SK-N-SH (cell line): ENCODE measurements around the gene AGAP2. TPM values are rescaled to one million over a fixed set of nuclear protein-coding genes. Genes with fewer than 3 reads are reported as not detected.

ENCODE experiments used
- CTCF ChIA-PET: fragments of 300-600, 350-600 bp; formaldehyde crosslinking; extraction: SDS; loops from one replicate; lab custom pipeline; 2021; lab: Yijun Ruan, JAX
- POLR2A ChIA-PET: fragments of 350-600 bp; sonication (Branson Sonifier 250); formaldehyde crosslinking; extraction: SDS; loops from one replicate; lab custom pipeline; 2020; ENCODE audit warnings: antibody characterized with exemption, inconsistent platforms; lab: Yijun Ruan, JAX
- DNase-seq: peaks from one replicate; pipeline ENCODE4 v3.0.0; 2012
- H2AFZ ChIP-seq: fragments of 200-600 bp; sonication (generic); 2 replicates; pipeline ENCODE4 v1.8.1; 2016; ENCODE audit warnings: antibody characterized with exemption, mild to moderate bottlenecking, low read depth
- H3F3A ChIP-seq: fragments of 200-600 bp; sonication (generic); replicated peaks from 2 replicates; pipeline ENCODE3; 2016; ENCODE audit warnings: antibody characterized with exemption, mild to moderate bottlenecking; ENCODE audit not compliant: insufficient read depth
- H3K27ac ChIP-seq, 2 experiments: fragments of 200-500 bp in 1 of 2; fragments of 200-600 bp in 1 of 2; sonication (Bioruptor generic) in 1 of 2; sonication (generic), shearing (Covaris generic) in 1 of 2; 2 replicates each; pipeline versions ENCODE4 v1.5.1 to v1.6.1; 2014 to 2016; ENCODE audit warnings: low read depth in 2 of 2, inconsistent platforms in 1 of 2, low read length in 1 of 2, mild to moderate bottlenecking in 1 of 2, mixed read lengths in 1 of 2
- H3K27me3 ChIP-seq: fragments of 200-600 bp; sonication (generic), shearing (Covaris generic); 2 replicates; pipeline ENCODE4 v1.6.1; 2016; ENCODE audit warnings: mixed run types; ENCODE audit not compliant: insufficient read depth
- H3K36me3 ChIP-seq, 2 experiments: fragments of 200-500 bp in 1 of 2; fragments of 200-600 bp in 1 of 2; sonication (Bioruptor generic) in 1 of 2; sonication (generic) in 1 of 2; replicated peaks in 1 of 2; 2 replicates each; pipeline versions ENCODE3 to v1.5.1; 2014 to 2016; ENCODE audit warnings: low read length in 1 of 2, mild to moderate bottlenecking in 1 of 2; ENCODE audit not compliant: insufficient read depth in 2 of 2, control insufficient read depth in 1 of 2
- H3K4me1 ChIP-seq, 2 experiments: fragments of 200-500 bp in 1 of 2; fragments of 200-600 bp in 1 of 2; sonication (Bioruptor generic) in 1 of 2; sonication (generic), shearing (Covaris generic) in 1 of 2; 2 replicates each; pipeline versions ENCODE4 v1.5.1 to v1.6.1; 2014 to 2016; ENCODE audit warnings: low read depth in 1 of 2, low read length in 1 of 2, mixed run types in 1 of 2; ENCODE audit not compliant: insufficient read depth in 2 of 2, control insufficient read depth in 1 of 2
- H3K4me2 ChIP-seq: fragments of 200-600 bp; sonication (generic), shearing (Covaris generic); 2 replicates; pipeline ENCODE4 v1.6.1; 2017; ENCODE audit warnings: mixed run types
- H3K4me3 ChIP-seq, 2 experiments: fragments of 200-500 bp in 1 of 2; fragments of 200-600 bp in 1 of 2; sonication (Bioruptor generic) in 1 of 2; sonication (generic), shearing (Covaris generic) in 1 of 2; 2 replicates each; pipeline versions ENCODE4 v1.5.1 to v1.8.1; 2014 to 2016; ENCODE audit warnings: low read depth in 2 of 2, inconsistent platforms in 1 of 2, low read length in 1 of 2, mild to moderate bottlenecking in 1 of 2, mixed read lengths in 1 of 2, moderate library complexity in 1 of 2
- H3K79me2 ChIP-seq: fragments of 200-600 bp; sonication (generic); 2 replicates; pipeline ENCODE4 v1.8.1; 2017; ENCODE audit warnings: mild to moderate bottlenecking; ENCODE audit not compliant: insufficient read depth
- H3K9ac ChIP-seq: fragments of 200-600 bp; sonication (generic); 2 replicates; pipeline ENCODE4 v1.6.1; 2017; ENCODE audit warnings: mixed run types
- H3K9me2 ChIP-seq: fragments of 200-600 bp; sonication (generic); 2 replicates; pipeline ENCODE4 v1.6.1; 2017; ENCODE audit warnings: mixed run types
- H3K9me3 ChIP-seq: fragments of 200-600 bp; sonication (generic); 2 replicates; pipeline ENCODE4 v1.6.1; 2017; ENCODE audit warnings: mixed run types, mild to moderate bottlenecking, moderate library complexity
- H4K20me1 ChIP-seq: fragments of 200-600 bp; sonication (generic); 2 replicates; pipeline ENCODE4 v1.6.1; 2017; ENCODE audit warnings: mild to moderate bottlenecking, mixed run types; ENCODE audit not compliant: insufficient read depth
- CHD2 ChIP-seq: fragments of 150-350 bp; IDR thresholded peaks from 2 replicates; pipeline ENCODE4 v1.6.1; 2018; ENCODE audit warnings: low read length; ENCODE audit not compliant: partially characterized antibody
- ELF1 ChIP-seq: IDR thresholded peaks from 2 replicates; pipeline ENCODE4 v1.4.0; 2012
- EP300 ChIP-seq, 2 experiments: IDR thresholded peaks; 2 replicates each; pipeline versions ENCODE4 v1.4.0 to v1.6.1; 2012; ENCODE audit warnings: borderline replicate concordance in 1 of 2, low read depth in 1 of 2, low read length in 1 of 2
- FOSL2 ChIP-seq: IDR thresholded peaks from 2 replicates; pipeline ENCODE4 v1.4.0; 2012; ENCODE audit warnings: low read depth, mild to moderate bottlenecking, moderate library complexity, borderline replicate concordance
- FOXM1 ChIP-seq: IDR thresholded peaks from 2 replicates; pipeline ENCODE4 v1.4.0; 2012; ENCODE audit warnings: low read depth, mild to moderate bottlenecking
- JUND ChIP-seq: IDR thresholded peaks from 2 replicates; pipeline ENCODE4 v1.4.0; 2012
- MAX ChIP-seq: IDR thresholded peaks from 2 replicates; pipeline ENCODE4 v1.4.0; 2012; ENCODE audit warnings: low read depth
- NRF1 ChIP-seq: IDR thresholded peaks from 2 replicates; pipeline ENCODE4 v1.6.1; 2012; ENCODE audit warnings: low read depth, mild to moderate bottlenecking, low read length
- POLR2AphosphoS5 ChIP-seq: IDR thresholded peaks from 2 replicates; pipeline ENCODE4 v1.6.1; 2012; ENCODE audit warnings: low read depth, low read length
- RAD21 ChIP-seq: IDR thresholded peaks from 2 replicates; pipeline ENCODE4 v1.6.1; 2012; ENCODE audit warnings: mild to moderate bottlenecking, low read length
- RCOR1 ChIP-seq: fragments of 150-350 bp; IDR thresholded peaks from 2 replicates; pipeline ENCODE4 v1.6.1; 2017; ENCODE audit warnings: antibody characterized with exemption, low read length
- REST ChIP-seq: IDR thresholded peaks from 2 replicates; pipeline ENCODE4 v1.6.1; 2012; ENCODE audit warnings: mild to moderate bottlenecking, low read depth, low read length, moderate library complexity
- RFX5 ChIP-seq: IDR thresholded peaks from 2 replicates; pipeline ENCODE4 v1.6.1; 2012; ENCODE audit warnings: mild to moderate bottlenecking, improper control_type of control experiment, low read length
- TEAD4 ChIP-seq: IDR thresholded peaks from 2 replicates; pipeline ENCODE4 v1.4.0; 2012; ENCODE audit warnings: mild to moderate bottlenecking, borderline replicate concordance; ENCODE audit not compliant: insufficient read depth
- USF1 ChIP-seq: IDR thresholded peaks from 2 replicates; pipeline ENCODE4 v1.4.0; 2012; ENCODE audit warnings: low read depth, borderline replicate concordance
- ZBTB33 ChIP-seq: IDR thresholded peaks from 2 replicates; pipeline ENCODE4 v1.4.0; 2012; ENCODE audit warnings: low read depth, borderline replicate concordance
- WGBS: methylation state at CpG from one replicate; pipeline ENCODE4 v1.1.6; 2017; ENCODE audit warnings: low lambda C conversion rate; 5-methylcytosine and 5-hydroxymethylcytosine counted together
- polyA plus RNA-seq, 3 experiments: library from polyadenylated mRNA; depleted of rRNA; stranded (reverse); fragments of >200 nt; gene quantifications; 2 replicates each; pipeline ENCODE4 v1.2.3, GENCODE V29; 2012

AGAP2 gene
- polyA plus RNA-seq, 1 of the 3 experiments (the other 2 are of a cell fraction), result 5.2 TPM

GRCh38 chr12:57739914-57740538 is 1.5 kb upstream of the AGAP2 start:
- Histone ChIP-seq H3K4me2 (no peak overlapping the region), H3K9me3 (no peaks in the 10 kb centered on the region), H3K4me3 (no peak overlapping the region), H3F3A (peaks cover 17% of the 10 kb centered on the region), H3K4me1 (peaks cover 0 to 35% of the 10 kb centered on the region in 2 experiments; a peak in 2 of 4 replicates), H3K79me2 (no peaks in the 10 kb centered on the region)
- no peak for TF ChIP-seq RFX5
- no peak for TF ChIP-seq NRF1
- no peak for TF ChIP-seq MAX
- no peak for TF ChIP-seq CHD2
- TF ChIP-seq ELF1, result no peak
- no peak for TF ChIP-seq TEAD4
- TF ChIP-seq REST, result no peak
- TF ChIP-seq EP300 (IDR thresholded peaks at IDR 0.05; ENCODE audit: borderline replicate concordance in 1 of 2, low read depth in 1 of 2, low read length in 1 of 2), result no peak
- no peak for TF ChIP-seq ZBTB33
- TF ChIP-seq FOSL2, result no peak
- no peak for TF ChIP-seq RAD21
- no peak for TF ChIP-seq RCOR1
- no peak for TF ChIP-seq JUND
- TF ChIP-seq FOXM1, result no peak
- TF ChIP-seq USF1, result no peak
- TF ChIP-seq POLR2AphosphoS5, result no peak
- TF ChIP-seq, all 33 proteins: peak for 0
- Histone ChIP-seq H3K9me2 (no peaks in the 10 kb centered on the region), H3K9ac (no peak overlapping the region), H4K20me1 (no peaks in the 10 kb centered on the region), H3K27me3 (no peaks in the 10 kb centered on the region), H3K36me3 (no peaks in the 10 kb centered on the region), H3K27ac (no peak overlapping the region), H2AFZ (no peak overlapping the region)
- WGBS, result 76% methylated on average over 7 of the region's 10 CpGs
- POLR2A ChIA-PET, result no interaction called here
- CTCF ChIA-PET, result interaction anchor here (0.7 to 7.1 kb wide), 6 partner anchors 8 to 157 kb away, joined by 3 to 133 read pairs (median 5); partner anchors contain the start of gene B4GALNT1
- DNase-seq, result no peak
